ENCODE data around the gene HSPB7.
"Not testable (repeated sequence)": the region's sequence is repeated elsewhere in the genome, so short reads cannot be mapped to it uniquely, and the experiment has no call there.

HSPB7 gene

GRCh38 chr1:16017461-16018303 is at the start of gene HSPB7:
HSPB7 (minus strand) TSS chr1:16018043; CDS start chr1:16017963, 80 bp downstream.
- no peaks in the 10 kb centered on the region for H3K9me3 Mint-ChIP-seq
- no peaks in the 10 kb centered on the region for H3K4me1 Mint-ChIP-seq (ENCODE audit: low read depth)
- H3K36me3 Mint-ChIP-seq (ENCODE audit: low read depth) = no peaks in the 10 kb centered on the region
- H3K27me3 Mint-ChIP-seq (ENCODE audit: low read depth) = peaks cover 6% of the 10 kb centered on the region
- no peak within 1 kb of the TSS for H3K27ac Mint-ChIP-seq
- H3K4me3 Mint-ChIP-seq = no peak within 1 kb of the TSS

- no peaks in the 10 kb centered on the region for H3K9me3 Mint-ChIP-seq
- no peak overlapping the region for H3K27ac Mint-ChIP-seq
- peaks cover 36% of the 10 kb centered on the region for H3K4me1 Mint-ChIP-seq (ENCODE audit: low read depth)
- H3K27me3 Mint-ChIP-seq (ENCODE audit: low read depth) = peaks cover 21% of the 10 kb centered on the region
- H3K4me3 Mint-ChIP-seq = no peak overlapping the region
- no peaks in the 10 kb centered on the region for H3K36me3 Mint-ChIP-seq (ENCODE audit: low read depth)
Measured at GRCh38 chr1:16067127-16067768, 49.4 kb upstream of the HSPB7 start.

GRCh38 chr1:16066245-16066644 is 48.4 kb upstream of the HSPB7 start:
- peaks cover 34% of the 10 kb centered on the region for H3K4me1 Mint-ChIP-seq (ENCODE audit: low read depth)
- no peak overlapping the region for H3K27ac Mint-ChIP-seq
- H3K27me3 Mint-ChIP-seq (ENCODE audit: low read depth) = peaks cover 13% of the 10 kb centered on the region
- H3K4me3 Mint-ChIP-seq = no peak overlapping the region
- H3K36me3 Mint-ChIP-seq (ENCODE audit: low read depth) = no peaks in the 10 kb centered on the region
- H3K9me3 Mint-ChIP-seq = no peaks in the 10 kb centered on the region

- Mint-ChIP-seq H3K4me1 (ENCODE audit: low read depth) (peaks cover 32% of the 10 kb centered on the region), H3K4me3 (peak overlapping the region; percentile 75), H3K27ac (peak overlapping the region; percentile 26)
Measured at GRCh38 chr1:16065269-16065576, 47.4 kb upstream of the HSPB7 start.

GRCh38 chr1:16064536-16065268 is 46.9 kb upstream of the HSPB7 start:
- Mint-ChIP-seq H3K27me3 (ENCODE audit: low read depth) (peaks cover 18% of the 10 kb centered on the region), H3K27ac (peak overlapping the region; percentile 41), H3K36me3 (ENCODE audit: low read depth) (no peaks in the 10 kb centered on the region), H3K9me3 (no peaks in the 10 kb centered on the region), H3K4me3 (peak overlapping the region; percentile 75), H3K4me1 (ENCODE audit: low read depth) (peaks cover 27% of the 10 kb centered on the region)

More at GRCh38 chr1:16065269-16065576, 47.4 kb upstream of the HSPB7 start:
- Mint-ChIP-seq H3K9me3 (no peaks in the 10 kb centered on the region), H3K27me3 (ENCODE audit: low read depth) (peaks cover 18% of the 10 kb centered on the region), H3K36me3 (ENCODE audit: low read depth) (no peaks in the 10 kb centered on the region)

- H3K4me3 Mint-ChIP-seq = peak overlapping the region; percentile 75
Measured at GRCh38 chr1:16063921-16064320, 46.1 kb upstream of the HSPB7 start.

GRCh38 chr1:16063226-16063829 is 45.5 kb upstream of the HSPB7 start:
- peak overlapping the region; percentile 75 for H3K4me3 Mint-ChIP-seq
- H3K36me3 Mint-ChIP-seq (ENCODE audit: low read depth) = no peaks in the 10 kb centered on the region
- no peaks in the 10 kb centered on the region for H3K9me3 Mint-ChIP-seq
- peaks cover 24% of the 10 kb centered on the region for H3K4me1 Mint-ChIP-seq (ENCODE audit: low read depth)
- no peak overlapping the region for H3K27ac Mint-ChIP-seq
- peaks cover 18% of the 10 kb centered on the region for H3K27me3 Mint-ChIP-seq (ENCODE audit: low read depth)

More at GRCh38 chr1:16063921-16064320, 46.1 kb upstream of the HSPB7 start:
- peak overlapping the region; percentile 41 for H3K27ac Mint-ChIP-seq
- no peaks in the 10 kb centered on the region for H3K9me3 Mint-ChIP-seq
- H3K27me3 Mint-ChIP-seq (ENCODE audit: low read depth) = peaks cover 18% of the 10 kb centered on the region
- H3K4me1 Mint-ChIP-seq (ENCODE audit: low read depth) = peaks cover 27% of the 10 kb centered on the region
- H3K36me3 Mint-ChIP-seq (ENCODE audit: low read depth) = no peaks in the 10 kb centered on the region

GRCh38 chr1:16062687-16063075 is 44.8 kb upstream of the HSPB7 start:
- not testable (repeated sequence) for H3K4me3 Mint-ChIP-seq; H3K27ac Mint-ChIP-seq; H3K9me3 Mint-ChIP-seq; H3K36me3 Mint-ChIP-seq (ENCODE audit: low read depth)
- H3K4me1 Mint-ChIP-seq (ENCODE audit: low read depth) = peaks cover 22% of the 10 kb centered on the region
- H3K27me3 Mint-ChIP-seq (ENCODE audit: low read depth) = peaks cover 18% of the 10 kb centered on the region

- peaks cover 14% of the 10 kb centered on the region for H3K27me3 Mint-ChIP-seq (ENCODE audit: low read depth)
Measured at GRCh38 chr1:16061989-16062686, 44.3 kb upstream of the HSPB7 start.

GRCh38 chr1:16061266-16061665 is 43.4 kb upstream of the HSPB7 start:
- no peaks in the 10 kb centered on the region for H3K36me3 Mint-ChIP-seq (ENCODE audit: low read depth)
- no peak overlapping the region for H3K27ac Mint-ChIP-seq
- H3K4me3 Mint-ChIP-seq = no peak overlapping the region
- H3K27me3 Mint-ChIP-seq (ENCODE audit: low read depth) = peaks cover 14% of the 10 kb centered on the region
- peaks cover 20% of the 10 kb centered on the region for H3K4me1 Mint-ChIP-seq (ENCODE audit: low read depth)
- H3K9me3 Mint-ChIP-seq = no peaks in the 10 kb centered on the region

More at GRCh38 chr1:16061989-16062686, 44.3 kb upstream of the HSPB7 start:
- not testable (repeated sequence) for H3K9me3 Mint-ChIP-seq; H3K36me3 Mint-ChIP-seq (ENCODE audit: low read depth); H3K27ac Mint-ChIP-seq; H3K4me3 Mint-ChIP-seq
- peaks cover 20% of the 10 kb centered on the region for H3K4me1 Mint-ChIP-seq (ENCODE audit: low read depth)

GRCh38 chr1:16058394-16059120 is 40.7 kb upstream of the HSPB7 start:
- not testable (repeated sequence) for H3K27ac Mint-ChIP-seq; H3K36me3 Mint-ChIP-seq (ENCODE audit: low read depth); H3K4me3 Mint-ChIP-seq; H3K9me3 Mint-ChIP-seq; H3K27me3 Mint-ChIP-seq (ENCODE audit: low read depth); H3K4me1 Mint-ChIP-seq (ENCODE audit: low read depth)

GRCh38 chr1:16057314-16057915 is 39.6 kb upstream of the HSPB7 start:
- not testable (repeated sequence) for H3K27ac Mint-ChIP-seq; H3K36me3 Mint-ChIP-seq (ENCODE audit: low read depth); H3K4me3 Mint-ChIP-seq; H3K4me1 Mint-ChIP-seq (ENCODE audit: low read depth); H3K9me3 Mint-ChIP-seq; H3K27me3 Mint-ChIP-seq (ENCODE audit: low read depth)

- not testable (repeated sequence) for H3K9me3 Mint-ChIP-seq; H3K27me3 Mint-ChIP-seq (ENCODE audit: low read depth); H3K36me3 Mint-ChIP-seq (ENCODE audit: low read depth); H3K27ac Mint-ChIP-seq; H3K4me3 Mint-ChIP-seq; H3K4me1 Mint-ChIP-seq (ENCODE audit: low read depth)
Measured at GRCh38 chr1:16056521-16056912, 38.7 kb upstream of the HSPB7 start.
